OCI-LY1 (cell line): Measurements from ENCODE around the gene FOXA3.

ENCODE experiments used
- H2AFZ ChIP-seq: fragments of 200-600 bp; sonication (generic), shearing (Covaris generic); 2 replicates; pipeline ENCODE4 v1.6.0; 2014; ENCODE audit warnings: antibody characterized with exemption, mild to moderate bottlenecking, low read length
- H3F3A ChIP-seq: fragments of 200-600 bp; sonication (generic), shearing (Covaris generic); 2 replicates; pipeline ENCODE4 v1.6.0; 2014; ENCODE audit warnings: mild to moderate bottlenecking, antibody characterized with exemption, low read length, moderate library complexity; ENCODE audit not compliant: insufficient read depth
- H3K27ac ChIP-seq: fragments of 200-600 bp; sonication (generic); 2 replicates; pipeline ENCODE4 v1.5.1; 2014; ENCODE audit warnings: low read length, mixed run types, mild to moderate bottlenecking, low read depth; ENCODE audit not compliant: poor library complexity, severe bottlenecking
- H3K27me3 ChIP-seq: fragments of 200-600 bp; sonication (generic); 2 replicates; pipeline ENCODE4 v1.6.0; 2014; ENCODE audit warnings: antibody characterized with exemption, mild to moderate bottlenecking, low read length, moderate library complexity; ENCODE audit not compliant: insufficient read depth
- H3K36me3 ChIP-seq: fragments of 200-600 bp; sonication (generic); 2 replicates; pipeline ENCODE4 v1.6.1; 2014; ENCODE audit warnings: mild to moderate bottlenecking, antibody characterized with exemption, low read length, moderate library complexity, mixed read lengths; ENCODE audit not compliant: insufficient read depth
- H3K4me1 ChIP-seq: fragments of 200-600 bp; sonication (generic); 2 replicates; pipeline ENCODE4 v1.5.1; 2014; ENCODE audit warnings: mild to moderate bottlenecking, low read length, moderate library complexity; ENCODE audit not compliant: insufficient read depth, severe bottlenecking
- H3K4me2 ChIP-seq: fragments of 200-600 bp; sonication (generic), shearing (Covaris generic); 2 replicates; pipeline ENCODE4 v1.6.1; 2014; ENCODE audit warnings: low read length
- H3K4me3 ChIP-seq: fragments of 200-600 bp; sonication (generic); 2 replicates; pipeline ENCODE4 v1.5.1; 2014; ENCODE audit warnings: low read length, low read depth, mild to moderate bottlenecking, mixed read lengths; ENCODE audit not compliant: poor library complexity, severe bottlenecking
- H3K79me2 ChIP-seq: fragments of 200-600 bp; shearing (Covaris generic); 2 replicates; pipeline ENCODE4 v1.6.1; 2016; ENCODE audit warnings: mixed run types, low read length, mixed read lengths; ENCODE audit not compliant: insufficient read depth
- H3K9ac ChIP-seq: fragments of 200-600 bp; sonication (generic), shearing (Covaris generic); 2 replicates; pipeline ENCODE4 v1.6.1; 2014; ENCODE audit warnings: mild to moderate bottlenecking, low read length, mixed read lengths
- H3K9me2 ChIP-seq: fragments of 200-600 bp; sonication (generic), shearing (Covaris generic); 2 replicates; pipeline ENCODE4 v1.6.1; 2014; ENCODE audit warnings: low read depth, mild to moderate bottlenecking, low read length, mixed read lengths
- H3K9me3 ChIP-seq: fragments of 200-600 bp; shearing (Covaris generic); 2 replicates; pipeline ENCODE4 v1.6.1; 2014; ENCODE audit warnings: low read length, mixed read lengths
- H4K20me1 ChIP-seq: fragments of 200-600 bp; sonication (generic), shearing (Covaris generic); 2 replicates; pipeline ENCODE4 v1.6.0; 2016; ENCODE audit warnings: mild to moderate bottlenecking, low read length; ENCODE audit not compliant: insufficient read depth
- CTCF ChIP-seq: fragments of 200-600 bp; sonication (generic), shearing (Covaris generic); IDR thresholded peaks from 2 replicates; pipeline ENCODE4 v1.5.1; 2017; ENCODE audit warnings: mild to moderate bottlenecking, antibody characterized with exemption, low read length, moderate library complexity, mixed read lengths
- EZH2 ChIP-seq: fragments of 200-600 bp; sonication (generic), shearing (Covaris generic); IDR thresholded peaks from 2 replicates; pipeline ENCODE4 v1.8.0; 2017; ENCODE audit warnings: borderline replicate concordance, mixed run types, mild to moderate bottlenecking, antibody characterized with exemption, low read length, moderate library complexity, mixed read lengths

Gene FOXA3

DNA sequence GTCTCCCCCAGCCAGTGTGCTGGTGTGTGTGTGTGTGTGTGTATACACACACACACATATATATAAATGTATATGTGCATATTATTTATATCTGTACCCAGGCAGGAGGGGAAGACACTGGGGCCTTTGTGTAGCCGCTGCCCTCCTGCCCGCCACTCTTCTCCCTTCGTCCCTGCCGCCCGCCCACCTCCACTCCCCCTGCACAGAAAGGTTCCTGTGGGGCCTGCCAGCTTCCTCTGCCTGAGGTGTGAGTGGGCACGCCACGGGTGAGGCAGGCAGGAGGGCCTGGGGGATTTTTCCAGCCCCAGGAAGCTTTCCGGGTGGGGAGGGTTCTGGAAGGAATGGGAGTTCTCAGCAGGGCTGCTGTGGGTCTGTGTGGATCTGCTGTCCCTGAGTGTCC lies 14.9 kb downstream of the FOXA3 start:
- Histone ChIP-seq H3K9me3 (no peaks in the 10 kb centered on the region), H3K4me2 (no peak overlapping the region), H3K9ac (no peak overlapping the region), H4K20me1 (no peaks in the 10 kb centered on the region), H2AFZ (no peak overlapping the region), H3K9me2 (no peaks in the 10 kb centered on the region), H3K79me2 (no peaks in the 10 kb centered on the region), H3F3A (no peaks in the 10 kb centered on the region), H3K27me3 (no peaks in the 10 kb centered on the region), H3K4me1 (peaks cover 20% of the 10 kb centered on the region), H3K27ac (no peak overlapping the region), H3K4me3 (no peak overlapping the region), H3K36me3 (no peaks in the 10 kb centered on the region)
- no peak for TF ChIP-seq CTCF
- TF ChIP-seq EZH2 = no peak

GRCh38 chr19:45879971-45880370 lies 15.8 kb downstream of the FOXA3 start:
- Histone ChIP-seq H3F3A (no peaks in the 10 kb centered on the region), H3K27me3 (no peaks in the 10 kb centered on the region), H3K4me3 (no peak overlapping the region), H3K9me2 (no peaks in the 10 kb centered on the region), H4K20me1 (no peaks in the 10 kb centered on the region), H3K36me3 (no peaks in the 10 kb centered on the region), H3K27ac (no peak overlapping the region), H3K9ac (no peak overlapping the region), H3K4me2 (no peak overlapping the region), H3K79me2 (no peaks in the 10 kb centered on the region), H3K4me1 (peaks cover 29% of the 10 kb centered on the region), H3K9me3 (no peaks in the 10 kb centered on the region), H2AFZ (no peak overlapping the region)
- TF ChIP-seq EZH2 = no peak
- no peak for TF ChIP-seq CTCF

DNA sequence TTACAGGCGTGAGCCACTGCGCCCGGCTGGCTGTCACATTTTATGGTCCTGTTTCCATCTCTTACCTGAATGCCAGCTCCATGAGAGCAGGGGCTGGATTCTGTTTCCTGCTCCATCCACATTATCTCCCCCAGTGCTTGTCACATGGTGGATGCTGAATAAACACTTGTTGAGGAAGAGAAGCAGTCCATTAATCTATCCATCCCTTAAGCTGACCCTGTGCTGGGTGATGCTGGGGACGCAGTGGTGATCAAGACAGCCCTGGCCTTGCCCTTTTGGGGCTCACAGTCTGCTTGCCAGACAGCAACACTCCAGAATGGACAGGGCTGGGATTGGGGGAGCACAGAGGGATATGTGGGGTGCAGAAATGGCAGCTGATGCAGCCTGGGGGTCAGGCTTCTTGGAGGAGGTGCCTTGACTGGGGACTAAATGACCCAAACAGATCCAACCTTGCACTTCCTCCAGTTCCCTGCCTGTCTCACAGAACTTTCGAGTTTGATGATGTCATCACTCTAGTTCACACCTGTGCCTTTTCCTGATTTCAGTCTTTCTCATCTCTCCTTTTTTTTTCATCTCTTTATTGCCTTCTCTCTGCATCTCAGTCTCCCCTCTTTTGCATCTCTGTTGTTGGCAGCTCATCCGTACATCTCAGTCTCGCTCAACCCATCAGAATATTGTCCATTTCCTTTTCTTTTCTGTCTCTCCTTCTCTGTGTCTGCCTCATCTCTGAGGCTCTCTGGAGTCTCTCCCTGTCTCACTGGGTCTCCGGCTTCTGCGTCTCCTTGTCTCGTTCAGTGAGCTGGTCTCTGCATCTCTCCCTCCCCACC lies 17.2 kb downstream of the FOXA3 start:
- no peak for TF ChIP-seq CTCF
- no peak for TF ChIP-seq EZH2
- H3K27me3 ChIP-seq = no peaks in the 10 kb centered on the region
- no peaks in the 10 kb centered on the region for H4K20me1 ChIP-seq
- H3K4me3 ChIP-seq = no peak overlapping the region
- no peak overlapping the region for H3K27ac ChIP-seq
- no peaks in the 10 kb centered on the region for H3K79me2 ChIP-seq
- H3K36me3 ChIP-seq = no peaks in the 10 kb centered on the region
- H3K9me2 ChIP-seq = no peaks in the 10 kb centered on the region
- no peaks in the 10 kb centered on the region for H3F3A ChIP-seq
- peaks cover 34% of the 10 kb centered on the region for H3K4me1 ChIP-seq
- no peak overlapping the region for H3K4me2 ChIP-seq
- no peaks in the 10 kb centered on the region for H3K9me3 ChIP-seq
- no peak overlapping the region for H2AFZ ChIP-seq
- H3K9ac ChIP-seq = no peak overlapping the region
